Renal cortical epithelial cell (primary cell): Measurements from ENCODE around the gene HRK. TPM values are rescaled to one million over a fixed set of nuclear protein-coding genes. Genes with fewer than 3 reads are reported as not detected.

ENCODE experiments used
- DNase-seq: peaks from one replicate; pipeline ENCODE4 v3.0.0-alpha.2; 2011; ENCODE audit warnings: low read depth
- total RNA-seq: library from RNA; depleted of rRNA; stranded (reverse); fragments of >200 nt; gene quantifications from 2 replicates; pipeline ENCODE4 v1.2.3, GENCODE V29; 2014

The HRK gene
- 0.05 TPM in 1 of 2 replicates, not detected in the other for total RNA-seq

GRCh38 chr12:116881325-116881876 lies at the start of gene HRK:
TSS of gene HRK (minus strand) at chr12:116881441. CDS start at chr12:116881307, 134 bp downstream.
- no peak for DNase-seq

- DNase-seq, result no peak
Observed at GRCh38 chr12:116929885-116930284, 48.6 kb upstream of the HRK start.

- no peak for DNase-seq
Observed at GRCh38 chr12:116928504-116928903, 47.3 kb upstream of the HRK start.

- no peak for DNase-seq
Observed at GRCh38 chr12:116927244-116927940, 46.2 kb upstream of the HRK start.

GRCh38 chr12:116926283-116927243 lies 45.3 kb upstream of the HRK start:
- DNase-seq, result no peak

GRCh38 chr12:116924558-116925453 lies 43.6 kb upstream of the HRK start:
- DNase-seq, result peak; percentile 85

GRCh38 chr12:116922194-116922897 lies 41.1 kb upstream of the HRK start:
- DNase-seq, result no peak

GRCh38 chr12:116920939-116921338 lies 39.7 kb upstream of the HRK start:
- no peak for DNase-seq

- DNase-seq, result peak; percentile 30
Observed at GRCh38 chr12:116919706-116920485, 38.7 kb upstream of the HRK start.

GRCh38 chr12:116919247-116919661 lies 38.0 kb upstream of the HRK start:
- no peak for DNase-seq

- DNase-seq, result no peak
Observed at GRCh38 chr12:116918464-116918863, 37.2 kb upstream of the HRK start.

GRCh38 chr12:116916714-116917114 lies 35.5 kb upstream of the HRK start:
- DNase-seq, result peak; percentile 98

- DNase-seq, result peak; percentile 63
Observed at GRCh38 chr12:116916122-116916521, 34.9 kb upstream of the HRK start.

GRCh38 chr12:116915326-116915725 lies 34.1 kb upstream of the HRK start:
- DNase-seq, result no peak

GRCh38 chr12:116910645-116911451 lies 29.6 kb upstream of the HRK start, which contains the start of gene FBXW8:
TSS of gene FBXW8 (plus strand) at chr12:116910950. CDS start at chr12:116911038, 88 bp downstream.
- DNase-seq, result no peak

- no peak for DNase-seq
Observed at GRCh38 chr12:116910280-116910644, 29.0 kb upstream of the HRK start.

GRCh38 chr12:116906285-116906684 lies 25.0 kb upstream of the HRK start:
- DNase-seq, result no peak

GRCh38 chr12:116903818-116904217 lies 22.6 kb upstream of the HRK start:
- no peak for DNase-seq

GRCh38 chr12:116901612-116902011 lies 20.4 kb upstream of the HRK start:
- DNase-seq, result no peak
